ENCODE measurements around the gene TMCO4. TPM values are rescaled to one million over a fixed set of nuclear protein-coding genes. Genes with fewer than 3 reads are reported as not detected.

Gene TMCO4
- total and polyA plus RNA-seq, 10 of the 15 experiments (the other 5 are each of a cell fraction or from before 2014, with no cell fraction given) = 2.4 to 20.8 (median 13.0) TPM

- in situ Hi-C loops (cut with MboI) = loop anchor here (5.0 kb wide), 1 partner anchor 253 kb away; no protein-coding TSS in a partner anchor
- TF ChIP-seq, protein P1, sequence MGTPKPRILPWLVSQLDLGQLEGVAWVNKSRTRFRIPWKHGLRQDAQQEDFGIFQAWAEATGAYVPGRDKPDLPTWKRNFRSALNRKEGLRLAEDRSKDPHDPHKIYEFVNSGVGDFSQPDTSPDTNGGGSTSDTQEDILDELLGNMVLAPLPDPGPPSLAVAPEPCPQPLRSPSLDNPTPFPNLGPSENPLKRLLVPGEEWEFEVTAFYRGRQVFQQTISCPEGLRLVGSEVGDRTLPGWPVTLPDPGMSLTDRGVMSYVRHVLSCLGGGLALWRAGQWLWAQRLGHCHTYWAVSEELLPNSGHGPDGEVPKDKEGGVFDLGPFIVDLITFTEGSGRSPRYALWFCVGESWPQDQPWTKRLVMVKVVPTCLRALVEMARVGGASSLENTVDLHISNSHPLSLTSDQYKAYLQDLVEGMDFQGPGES (IDR thresholded peaks at IDR 0.05) = no peak
- TF ChIP-seq EZH2 (IDR thresholded peaks at IDR 0.05; ENCODE audit: borderline replicate concordance, control insufficient read depth, low read depth, low read length) (no peak), SMAD5 (IDR thresholded peaks at IDR 0.05; ENCODE audit: low read depth) (no peak), SUZ12 (IDR thresholded peaks at IDR 0.05; ENCODE audit: unreplicated experiment) (peak; percentile 55), CREM (IDR thresholded peaks at IDR 0.05; ENCODE audit: low read depth) (no peak), RUNX3 (IDR thresholded peaks at IDR 0.05; ENCODE audit: low read length) (no peak), ETV6 (conservative IDR thresholded peaks at IDR 0.05 in 1 of 2, IDR thresholded peaks at IDR 0.05 in 1 of 2; ENCODE audit: borderline replicate concordance in 1 of 2, low read depth in 1 of 2) (no peak), MXI1 (IDR thresholded peaks at IDR 0.05; ENCODE audit: low read depth, low read length) (no peak), HDGF (IDR thresholded peaks at IDR 0.05) (0 out of 2 replicates have a peak, but pooled peaks have one; percentile 37), LARP7 (IDR thresholded peaks at IDR 0.05) (0 out of 2 replicates have a peak, but pooled peaks have one; percentile 59), CHD1 (IDR thresholded peaks at IDR 0.05; ENCODE audit: low read depth, low read length) (no peak), IRF4 (IDR thresholded peaks at IDR 0.05; ENCODE audit: low read depth, low read length) (no peak), PBX3 (IDR thresholded peaks at IDR 0.05; ENCODE audit: insufficient replicate concordance, low read depth, low read length) (no peak)
- TF ChIP-seq, protein P2, sequence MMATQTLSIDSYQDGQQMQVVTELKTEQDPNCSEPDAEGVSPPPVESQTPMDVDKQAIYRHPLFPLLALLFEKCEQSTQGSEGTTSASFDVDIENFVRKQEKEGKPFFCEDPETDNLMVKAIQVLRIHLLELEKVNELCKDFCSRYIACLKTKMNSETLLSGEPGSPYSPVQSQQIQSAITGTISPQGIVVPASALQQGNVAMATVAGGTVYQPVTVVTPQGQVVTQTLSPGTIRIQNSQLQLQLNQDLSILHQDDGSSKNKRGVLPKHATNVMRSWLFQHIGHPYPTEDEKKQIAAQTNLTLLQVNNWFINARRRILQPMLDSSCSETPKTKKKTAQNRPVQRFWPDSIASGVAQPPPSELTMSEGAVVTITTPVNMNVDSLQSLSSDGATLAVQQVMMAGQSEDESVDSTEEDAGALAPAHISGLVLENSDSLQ (IDR thresholded peaks at IDR 0.05) = 0 out of 2 replicates have a peak, but pooled peaks have one; percentile 8
- TF ChIP-seq, protein P3, sequence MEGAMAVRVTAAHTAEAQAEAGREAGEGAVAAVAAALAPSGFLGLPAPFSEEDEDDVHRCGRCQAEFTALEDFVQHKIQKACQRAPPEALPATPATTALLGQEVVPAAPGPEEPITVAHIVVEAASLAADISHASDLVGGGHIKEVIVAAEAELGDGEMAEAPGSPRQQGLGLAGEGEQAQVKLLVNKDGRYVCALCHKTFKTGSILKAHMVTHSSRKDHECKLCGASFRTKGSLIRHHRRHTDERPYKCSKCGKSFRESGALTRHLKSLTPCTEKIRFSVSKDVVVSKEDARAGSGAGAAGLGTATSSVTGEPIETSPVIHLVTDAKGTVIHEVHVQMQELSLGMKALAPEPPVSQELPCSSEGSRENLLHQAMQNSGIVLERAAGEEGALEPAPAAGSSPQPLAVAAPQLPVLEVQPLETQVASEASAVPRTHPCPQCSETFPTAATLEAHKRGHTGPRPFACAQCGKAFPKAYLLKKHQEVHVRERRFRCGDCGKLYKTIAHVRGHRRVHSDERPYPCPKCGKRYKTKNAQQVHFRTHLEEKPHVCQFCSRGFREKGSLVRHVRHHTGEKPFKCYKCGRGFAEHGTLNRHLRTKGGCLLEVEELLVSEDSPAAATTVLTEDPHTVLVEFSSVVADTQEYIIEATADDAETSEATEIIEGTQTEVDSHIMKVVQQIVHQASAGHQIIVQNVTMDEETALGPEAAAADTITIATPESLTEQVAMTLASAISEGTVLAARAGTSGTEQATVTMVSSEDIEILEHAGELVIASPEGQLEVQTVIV (IDR thresholded peaks at IDR 0.05; ENCODE audit: borderline replicate concordance, partially characterized antibody) = no peak
- TF ChIP-seq, protein P4, sequence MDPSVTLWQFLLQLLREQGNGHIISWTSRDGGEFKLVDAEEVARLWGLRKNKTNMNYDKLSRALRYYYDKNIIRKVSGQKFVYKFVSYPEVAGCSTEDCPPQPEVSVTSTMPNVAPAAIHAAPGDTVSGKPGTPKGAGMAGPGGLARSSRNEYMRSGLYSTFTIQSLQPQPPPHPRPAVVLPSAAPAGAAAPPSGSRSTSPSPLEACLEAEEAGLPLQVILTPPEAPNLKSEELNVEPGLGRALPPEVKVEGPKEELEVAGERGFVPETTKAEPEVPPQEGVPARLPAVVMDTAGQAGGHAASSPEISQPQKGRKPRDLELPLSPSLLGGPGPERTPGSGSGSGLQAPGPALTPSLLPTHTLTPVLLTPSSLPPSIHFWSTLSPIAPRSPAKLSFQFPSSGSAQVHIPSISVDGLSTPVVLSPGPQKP (IDR thresholded peaks at IDR 0.05; ENCODE audit: low read depth, low read length) = no peak
Observed at GRCh38 chr1:19644681-19645410, 154.9 kb downstream of the TMCO4 start.

More at GRCh38 chr1:19644681-19645410, 154.9 kb downstream of the TMCO4 start:
- peaks cover 2 to 6% of the 10 kb centered on the region in 2 experiments for H3K27me3 ChIP-seq (replicated peaks in 1 of 2; ENCODE audit: control insufficient read depth in 2 of 2, insufficient read depth in 2 of 2, low read length in 1 of 2)
- H2AFZ ChIP-seq (ENCODE audit: control insufficient read depth, low read depth, low read length) = peak overlapping the region; percentile 61
- no peaks in the 10 kb centered on the region for H3K9me3 ChIP-seq (replicated peaks; ENCODE audit: control insufficient read depth, insufficient read depth, low read length)
- no peak overlapping the region for H3K27ac ChIP-seq (ENCODE audit: control insufficient read depth, insufficient read depth)
- H3K79me2 ChIP-seq (ENCODE audit: control insufficient read depth, insufficient read depth, low read length) = no peaks in the 10 kb centered on the region
- H3K9ac ChIP-seq (ENCODE audit: control insufficient read depth, insufficient read depth, low read length) = no peak overlapping the region; the same call in 1 of the 2 replicates
- intact Hi-C loops (cut with micrococcal nuclease; ENCODE audit: unreplicated experiment) = no loop called here
- BruUV-seq (replicated peaks) = no TSS peak
- no peaks in the 10 kb centered on the region for H4K20me1 ChIP-seq (ENCODE audit: control insufficient read depth, insufficient read depth)
- ChIA-PET RAD21 (ENCODE audit: unreplicated experiment) (no interaction called here), CTCF (no interaction called here), SMC1A (ENCODE audit: uncharacterized antibody, unreplicated experiment) (no interaction called here), POLR2A (no interaction called here)
- ATAC-seq = peak; percentile 45
- peak overlapping the region; percentile 68 for H3K4me3 ChIP-seq
- H3K4me2 ChIP-seq (ENCODE audit: control insufficient read depth, insufficient read depth) = peak overlapping the region; percentile 92
- H3K4me1 ChIP-seq (ENCODE audit: control insufficient read depth, insufficient read depth, low read length) = peaks cover 3% of the 10 kb centered on the region; the same call in 1 of the 2 replicates
- WGBS (ENCODE audit: insufficient coverage, insufficient replicate concordance, low lambda C conversion rate, missing lambda C conversion rate) = 12% methylated on average over 61 of the region's 71 CpGs
- no peak for FAIRE-seq
- no peaks in the 10 kb centered on the region for H3K36me3 ChIP-seq (ENCODE audit: control insufficient read depth in 2 of 2, insufficient read depth in 2 of 2, low read length in 1 of 2)
- DNase-seq (ENCODE audit: low read depth, low spot score) = no peak
